Astrocyte (in vitro differentiated cells and primary cell): Measurements from ENCODE around the gene MAP1B.

Source experiments
- CTCF ChIP-seq: IDR thresholded peaks from 2 replicates; pipeline ENCODE4 v1.5.1; 2011; ENCODE audit warnings: low read depth, mild to moderate bottlenecking, inconsistent platforms, low read length, moderate library complexity; ENCODE audit not compliant: insufficient read depth
- EZH2 ChIP-seq: IDR thresholded peaks from 2 replicates; pipeline ENCODE4 v1.6.1; 2012; ENCODE audit warnings: mild to moderate bottlenecking, low read length, inconsistent platforms; ENCODE audit not compliant: insufficient read depth

- TF ChIP-seq CTCF (no peak), EZH2 (no peak)
These were observed 103.8 kb downstream of the MAP1B start for GRCh38 chr5:72210888-72211678.
